Measurements from ENCODE around the gene CDC37.
A peak's percentile ranks its signal among the peaks of the same experiment; 100 is the strongest.
"Not testable (repeated sequence)": the region's sequence is repeated elsewhere in the genome, so short reads cannot be mapped to it uniquely, and the experiment has no call there.

The CDC37 gene

DNA sequence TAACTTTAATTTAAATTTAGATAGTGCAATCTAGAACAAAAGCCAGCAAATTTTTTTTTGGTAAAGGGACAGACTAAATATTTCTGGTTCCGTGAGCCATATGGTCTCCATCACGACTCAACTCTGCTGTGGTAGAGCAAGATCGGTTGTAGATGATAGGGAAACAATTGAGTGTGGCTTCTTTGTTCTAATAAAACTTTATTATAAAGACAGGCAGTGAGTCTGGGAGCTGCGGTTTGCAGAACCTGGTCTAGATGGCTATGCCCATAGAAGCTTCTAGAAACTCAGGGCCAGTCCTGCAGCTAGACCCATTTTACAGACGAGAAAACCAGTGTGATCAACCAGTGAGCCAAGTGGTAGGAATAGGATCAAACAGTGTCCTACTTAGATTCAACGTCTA lies 11.2 kb downstream of the CDC37 start:
- no peaks in the 10 kb centered on the region for H3K9me3 ChIP-seq (ENCODE audit: control insufficient read depth, insufficient read depth, low read length)
- H3K4me1 ChIP-seq (ENCODE audit: insufficient read depth, low read length) = no peaks in the 10 kb centered on the region
- H3K9ac ChIP-seq (ENCODE audit: low read depth, low read length) = no peak overlapping the region
- H3K36me3 ChIP-seq (ENCODE audit: insufficient read depth, low read length) = peaks cover 13% of the 10 kb centered on the region

DNA sequence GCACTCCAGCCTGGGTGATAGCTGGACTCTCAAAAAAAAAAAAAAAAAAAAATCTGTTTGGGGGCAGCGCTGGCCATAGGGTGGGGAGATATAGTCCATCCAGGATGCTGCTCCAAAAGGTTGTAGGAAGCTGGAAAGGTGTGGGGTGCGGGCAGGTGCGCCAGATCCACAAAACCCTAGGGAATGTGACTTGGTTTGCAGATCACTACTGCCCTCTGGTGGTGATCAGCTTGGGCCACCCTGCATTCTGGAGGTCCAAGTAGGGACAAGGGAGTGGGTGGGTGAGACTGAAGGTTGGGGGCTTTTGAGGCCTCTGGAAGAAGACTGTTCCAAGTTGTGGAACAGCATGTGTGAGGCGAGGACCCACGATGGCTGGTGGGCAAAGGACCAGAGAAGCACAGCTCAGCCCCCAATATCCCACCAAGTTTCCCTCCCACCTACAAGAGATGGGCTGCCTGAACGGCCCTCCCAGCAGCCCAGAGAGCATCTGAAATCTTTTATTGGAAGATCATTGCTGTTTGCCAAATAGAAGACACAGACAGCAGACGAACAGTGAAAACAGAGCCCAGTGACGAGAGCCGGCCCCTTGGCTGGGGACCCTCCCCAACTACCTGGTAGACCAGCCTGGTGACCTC lies 12.6 kb downstream of the CDC37 start:
- H3K9me3 ChIP-seq (ENCODE audit: control insufficient read depth, insufficient read depth, low read length) = no peaks in the 10 kb centered on the region
- peaks cover 13% of the 10 kb centered on the region for H3K36me3 ChIP-seq (ENCODE audit: insufficient read depth, low read length)
- H3K9ac ChIP-seq (ENCODE audit: low read depth, low read length) = no peak overlapping the region
- H3K4me1 ChIP-seq (ENCODE audit: insufficient read depth, low read length) = no peaks in the 10 kb centered on the region

DNA sequence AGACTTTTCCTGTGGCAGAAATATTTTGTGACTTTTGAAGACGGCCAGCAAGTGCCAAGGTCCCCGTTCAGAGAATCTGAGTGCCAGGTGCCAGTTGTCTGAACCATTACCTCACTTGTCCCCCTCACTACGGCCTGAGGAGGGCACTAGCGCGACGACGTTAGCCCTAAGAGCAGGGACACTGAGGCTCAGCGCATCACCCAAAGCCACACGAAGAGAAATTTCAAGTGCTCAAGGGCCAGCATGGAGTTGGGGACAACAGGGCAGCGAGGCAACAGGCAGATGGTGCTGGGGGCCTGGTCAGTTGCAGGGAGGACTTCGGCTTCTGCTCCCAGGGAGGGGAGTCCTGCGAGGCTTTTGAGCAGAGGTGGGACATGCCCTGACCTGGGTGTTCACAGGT lies 13.5 kb downstream of the CDC37 start:
- Histone ChIP-seq H3K9me3 (ENCODE audit: control insufficient read depth, insufficient read depth, low read length) (no peaks in the 10 kb centered on the region), H3K9ac (ENCODE audit: low read depth, low read length) (no peak overlapping the region), H3K4me1 (ENCODE audit: insufficient read depth, low read length) (no peaks in the 10 kb centered on the region), H3K36me3 (ENCODE audit: insufficient read depth, low read length) (peaks cover 9% of the 10 kb centered on the region)

DNA sequence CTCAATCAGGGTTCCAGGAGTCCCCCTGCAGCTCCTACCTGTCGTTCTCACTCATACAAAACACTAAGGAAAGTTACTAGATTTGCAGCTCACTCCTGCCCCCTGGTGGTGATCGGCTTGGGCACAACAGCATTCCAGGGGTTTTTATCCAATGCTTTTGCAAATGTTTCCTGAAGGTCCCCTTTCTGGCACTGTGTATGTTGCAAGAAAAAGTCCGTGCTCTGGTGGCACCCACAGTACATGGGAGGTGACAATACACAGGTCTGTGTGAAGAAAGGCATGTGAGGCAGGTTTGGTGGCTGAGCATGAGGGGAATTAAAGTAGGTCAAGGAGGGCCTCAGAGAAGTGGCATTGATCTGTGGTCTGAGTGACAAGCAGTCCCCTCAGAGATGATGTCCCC lies 14.4 kb downstream of the CDC37 start:
- H3K4me1 ChIP-seq (ENCODE audit: insufficient read depth, low read length) = no peaks in the 10 kb centered on the region
- peaks cover 7% of the 10 kb centered on the region; the same call in 1 of the 2 replicates for H3K36me3 ChIP-seq (ENCODE audit: insufficient read depth, low read length)

DNA sequence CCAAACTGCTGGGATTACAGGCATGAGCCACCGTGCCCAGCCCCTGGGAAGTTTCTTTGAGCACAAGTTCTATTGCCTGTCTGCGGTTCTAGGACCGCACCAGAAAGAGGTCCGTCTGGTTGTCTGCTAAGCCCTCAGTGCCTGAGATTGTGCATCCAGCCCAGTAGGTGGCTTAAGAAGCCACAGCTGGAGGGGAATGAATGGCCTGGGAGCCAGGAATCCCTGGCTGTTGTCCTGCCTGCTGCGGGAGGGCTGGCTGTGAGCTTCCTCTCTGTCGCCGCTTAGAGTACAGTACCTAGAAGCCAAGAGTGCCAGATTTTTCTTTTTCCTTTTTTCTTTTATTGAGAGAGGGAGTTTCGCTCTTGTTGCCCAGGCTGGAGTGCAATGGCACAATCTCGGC lies 18.8 kb downstream of the CDC37 start:
- H3K4me1 ChIP-seq (ENCODE audit: insufficient read depth, low read length) = no peaks in the 10 kb centered on the region
- no peak overlapping the region for H3K9ac ChIP-seq (ENCODE audit: low read depth, low read length)

More for the DNA sequence above, 14.4 kb downstream of the CDC37 start:
- Histone ChIP-seq H3K9me3 (ENCODE audit: control insufficient read depth, insufficient read depth, low read length) (no peaks in the 10 kb centered on the region), H3K9ac (ENCODE audit: low read depth, low read length) (no peak overlapping the region)

DNA sequence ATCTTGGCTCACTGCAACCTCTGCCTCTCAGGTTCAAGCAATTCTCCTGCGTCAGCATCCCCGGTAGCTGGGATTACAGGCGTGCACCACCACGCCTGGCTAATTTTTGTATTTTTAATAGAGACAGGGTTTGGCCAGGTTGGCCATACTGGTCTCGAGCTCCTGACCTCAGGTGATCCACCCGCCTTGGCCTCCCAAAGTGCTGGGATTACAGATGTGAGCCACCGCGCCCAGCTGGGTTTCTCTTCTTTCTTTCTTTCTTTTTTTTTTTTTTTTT lies 20.2 kb downstream of the CDC37 start:
- H3K9me3 ChIP-seq (ENCODE audit: control insufficient read depth, insufficient read depth, low read length); H3K36me3 ChIP-seq (ENCODE audit: insufficient read depth, low read length); H3K9ac ChIP-seq (ENCODE audit: low read depth, low read length); H3K4me1 ChIP-seq (ENCODE audit: insufficient read depth, low read length): not testable (repeated sequence)

More for the DNA sequence above, 18.8 kb downstream of the CDC37 start:
- Histone ChIP-seq H3K9me3 (ENCODE audit: control insufficient read depth, insufficient read depth, low read length) (no peaks in the 10 kb centered on the region), H3K36me3 (ENCODE audit: insufficient read depth, low read length) (no peaks in the 10 kb centered on the region)

DNA sequence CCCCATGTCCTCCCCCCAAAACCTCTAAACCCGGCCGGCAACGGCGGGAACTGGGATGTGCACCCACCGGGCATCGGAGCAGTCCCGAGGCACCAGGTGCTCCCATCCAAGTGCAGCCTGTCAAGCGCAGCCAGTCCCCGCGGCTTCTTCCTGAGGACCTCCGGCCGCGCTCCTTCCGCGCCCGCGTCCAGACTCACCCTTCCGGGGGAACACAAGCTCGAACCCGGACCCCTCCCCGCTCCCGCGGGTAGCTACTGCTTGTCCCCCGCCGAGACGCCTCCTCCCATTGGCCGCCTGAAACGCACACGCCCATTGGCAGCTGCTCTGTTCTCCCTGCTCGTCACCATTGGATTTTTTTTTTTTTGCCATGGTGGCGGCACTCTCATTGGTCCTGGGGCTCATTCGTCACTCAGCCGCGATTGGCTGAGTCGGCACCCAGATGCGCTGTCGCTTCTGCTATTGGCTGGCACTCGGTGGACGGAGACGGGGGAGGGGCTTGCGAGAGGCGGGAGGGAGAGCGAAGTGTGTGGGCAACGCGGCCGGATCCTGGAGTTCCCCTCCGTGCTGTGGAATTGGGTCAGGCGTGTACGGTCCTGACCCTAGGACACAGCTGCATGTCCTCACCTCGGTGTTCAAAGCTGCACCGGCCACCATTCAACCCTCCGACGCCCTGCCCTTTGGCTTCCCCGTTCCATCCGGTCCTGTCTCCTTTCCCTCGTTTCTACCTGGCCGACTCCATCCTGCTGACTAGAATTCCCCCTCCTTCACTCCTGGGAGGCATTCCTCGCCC lies 22.8 kb downstream of the CDC37 start, which contains the start of gene TYK2:
Gene TYK2, minus strand, starts transcription at position 260 of the 790 bp plus-strand sequence. CDS start 2,166 bp downstream, outside the sequence.
- Histone ChIP-seq H3K4me1 (ENCODE audit: insufficient read depth, low read length) (no peaks in the 10 kb centered on the region), H3K36me3 (ENCODE audit: insufficient read depth, low read length) (no peaks in the 10 kb centered on the region), H3K9me3 (ENCODE audit: control insufficient read depth, insufficient read depth, low read length) (no peaks in the 10 kb centered on the region), H3K9ac (ENCODE audit: low read depth, low read length) (peak within 1 kb of the TSS; percentile 83)

DNA sequence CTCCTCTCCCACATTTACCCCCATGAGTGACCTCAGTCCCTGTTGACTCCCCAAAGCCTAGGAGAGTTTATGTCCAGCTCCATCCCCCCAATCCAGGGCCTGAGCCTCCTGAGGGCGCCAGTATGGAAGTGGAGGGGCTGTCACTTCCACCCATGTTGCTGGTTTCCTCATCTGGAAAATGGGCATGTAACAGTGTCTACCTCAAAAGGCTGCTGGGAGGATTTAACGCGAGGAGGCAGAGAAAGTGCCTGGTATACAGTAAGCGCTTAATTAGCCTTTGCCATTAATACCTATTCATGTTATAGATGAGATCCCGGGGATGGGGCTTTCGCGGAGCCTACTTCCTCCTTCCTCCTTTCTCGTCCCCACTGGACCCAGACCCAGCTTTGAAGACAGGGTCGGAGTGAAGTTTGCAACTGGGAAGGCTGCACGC lies 23.4 kb downstream of the CDC37 start:
- Histone ChIP-seq H3K9me3 (ENCODE audit: control insufficient read depth, insufficient read depth, low read length) (no peaks in the 10 kb centered on the region), H3K9ac (ENCODE audit: low read depth, low read length) (peak overlapping the region; percentile 82)

DNA sequence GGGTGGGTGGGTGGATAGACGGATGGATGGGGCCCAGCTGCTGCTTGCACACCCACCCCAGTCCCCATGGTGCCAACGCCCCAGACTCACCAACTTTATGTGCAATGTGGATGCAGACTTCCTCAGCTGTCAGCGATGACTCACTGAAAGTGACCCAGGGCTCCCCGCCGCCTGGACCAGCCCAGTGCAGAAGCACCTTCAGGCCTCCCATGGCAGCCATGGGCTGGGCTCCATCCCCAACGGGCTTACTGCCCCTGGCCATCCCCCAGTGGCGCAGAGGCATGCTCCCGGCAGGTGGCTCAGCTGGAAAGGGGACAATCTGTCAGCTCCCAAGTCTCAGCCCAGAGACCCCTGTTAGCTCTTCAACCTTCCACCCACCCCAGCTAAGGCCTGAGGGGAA lies 25.2 kb downstream of the CDC37 start:
- Histone ChIP-seq H3K9ac (ENCODE audit: low read depth, low read length) (no peak overlapping the region), H3K36me3 (ENCODE audit: insufficient read depth, low read length) (no peaks in the 10 kb centered on the region; the same call in 1 of the 2 replicates), H3K4me1 (ENCODE audit: insufficient read depth, low read length) (no peaks in the 10 kb centered on the region)

More for the DNA sequence above, 23.4 kb downstream of the CDC37 start:
- Histone ChIP-seq H3K4me1 (ENCODE audit: insufficient read depth, low read length) (no peaks in the 10 kb centered on the region), H3K36me3 (ENCODE audit: insufficient read depth, low read length) (no peaks in the 10 kb centered on the region; the same call in 1 of the 2 replicates)

DNA sequence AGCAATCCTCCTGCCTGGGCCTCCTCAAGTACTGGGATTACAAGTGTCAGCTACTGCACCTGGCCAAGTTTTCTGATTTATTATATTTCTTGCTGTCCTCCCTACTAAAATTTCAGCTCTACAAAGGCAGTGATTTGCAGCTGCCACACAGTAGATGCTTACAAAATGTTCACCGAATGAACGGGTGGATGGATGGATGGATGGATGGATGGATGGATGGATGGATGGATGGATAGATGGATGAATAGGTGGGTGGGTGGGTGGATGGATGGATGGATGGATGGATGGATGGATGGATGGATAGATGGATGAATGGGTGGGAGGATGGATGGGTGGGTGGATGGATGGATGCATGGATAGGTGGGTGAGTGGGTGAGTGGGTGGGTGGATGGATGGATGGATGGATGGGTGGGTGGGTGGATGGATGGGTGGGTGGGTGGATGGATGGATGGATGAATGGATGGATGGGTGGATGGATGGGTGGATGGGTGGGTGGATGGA lies 26.2 kb downstream of the CDC37 start:
- H3K36me3 ChIP-seq (ENCODE audit: insufficient read depth, low read length); H3K4me1 ChIP-seq (ENCODE audit: insufficient read depth, low read length); H3K9ac ChIP-seq (ENCODE audit: low read depth, low read length); H3K9me3 ChIP-seq (ENCODE audit: control insufficient read depth, insufficient read depth, low read length): not testable (repeated sequence)

More for the DNA sequence above, 25.2 kb downstream of the CDC37 start:
- no peaks in the 10 kb centered on the region for H3K9me3 ChIP-seq (ENCODE audit: control insufficient read depth, insufficient read depth, low read length)

DNA sequence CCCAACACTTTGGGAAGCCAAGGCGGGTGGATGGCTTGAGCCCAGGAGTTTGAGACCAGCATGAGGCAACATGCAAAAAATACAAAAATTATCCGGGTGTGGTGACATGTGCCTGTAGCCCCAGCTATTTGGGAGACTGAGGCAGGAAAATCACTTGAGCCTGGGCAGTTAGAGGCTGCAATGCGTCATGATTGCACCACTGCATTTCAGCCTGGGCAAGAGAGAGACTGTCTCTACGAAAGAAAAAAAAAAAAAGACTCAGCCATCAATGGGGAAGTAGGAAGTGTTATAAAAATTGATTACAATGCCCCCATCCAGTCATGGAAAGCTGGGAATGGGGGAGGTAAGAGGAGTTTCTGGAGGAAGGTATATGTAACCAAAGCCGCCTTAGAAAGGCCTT lies 28.4 kb downstream of the CDC37 start:
- no peaks in the 10 kb centered on the region; the same call in 1 of the 2 replicates for H3K36me3 ChIP-seq (ENCODE audit: insufficient read depth, low read length)
- no peaks in the 10 kb centered on the region for H3K4me1 ChIP-seq (ENCODE audit: insufficient read depth, low read length)
- no peak overlapping the region for H3K9ac ChIP-seq (ENCODE audit: low read depth, low read length)
- no peaks in the 10 kb centered on the region for H3K9me3 ChIP-seq (ENCODE audit: control insufficient read depth, insufficient read depth, low read length)

DNA sequence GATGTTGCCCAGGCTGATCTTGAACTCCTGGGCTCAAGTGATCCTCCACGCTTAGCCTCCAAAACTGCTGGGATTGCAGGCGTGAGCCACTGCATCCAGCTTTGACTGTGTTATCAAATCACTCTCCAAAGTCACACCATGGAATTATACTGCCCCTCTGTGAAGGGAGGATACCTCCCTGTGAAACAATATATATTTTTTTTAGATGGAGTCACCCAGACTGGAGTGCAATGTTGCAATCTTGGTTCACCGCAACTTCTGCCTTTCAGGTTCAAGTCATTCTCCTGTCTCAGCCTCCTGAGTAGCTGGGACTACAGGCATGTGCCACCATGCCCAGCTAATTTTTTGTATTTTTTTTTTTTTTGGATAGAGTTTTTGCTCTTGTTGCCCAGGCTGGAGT lies 30.7 kb downstream of the CDC37 start:
- H3K9ac ChIP-seq (ENCODE audit: low read depth, low read length) = no peak overlapping the region
- no peaks in the 10 kb centered on the region for H3K4me1 ChIP-seq (ENCODE audit: insufficient read depth, low read length)
- peaks cover 2% of the 10 kb centered on the region for H3K36me3 ChIP-seq (ENCODE audit: insufficient read depth, low read length)
- H3K9me3 ChIP-seq (ENCODE audit: control insufficient read depth, insufficient read depth, low read length) = no peaks in the 10 kb centered on the region

DNA sequence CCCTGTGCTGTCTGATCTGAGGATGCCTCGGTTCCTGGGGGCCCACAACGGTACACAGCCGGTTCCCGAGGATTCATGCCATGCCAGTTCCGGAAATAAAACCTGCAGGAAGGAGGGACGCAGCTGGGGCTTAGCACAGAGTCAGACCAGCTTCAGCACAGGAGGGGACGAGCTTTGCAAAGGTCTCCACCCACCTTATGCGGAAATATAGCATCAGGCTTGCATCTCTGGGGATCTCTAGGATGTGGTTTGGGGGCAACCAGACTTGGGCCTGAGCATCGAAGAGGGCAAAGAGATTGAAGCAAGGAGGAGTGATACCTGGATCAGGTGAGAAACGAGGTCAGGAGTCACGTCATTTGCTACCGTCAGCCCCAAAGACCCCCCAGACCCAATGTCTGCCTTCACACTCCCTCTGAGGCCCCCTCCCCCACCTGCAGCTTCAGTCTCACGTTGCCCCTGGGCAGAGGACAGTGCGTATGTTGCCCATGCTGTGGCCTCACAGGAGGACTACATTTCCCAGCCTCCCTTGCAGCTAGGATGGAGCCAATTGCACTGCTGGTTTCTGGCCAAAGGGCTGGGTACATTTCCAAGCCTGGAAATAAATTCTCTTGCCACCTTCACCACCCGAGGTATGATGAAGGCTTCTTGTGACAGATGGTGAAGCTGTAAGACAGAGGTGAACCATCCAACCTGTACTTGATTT lies 35.1 kb downstream of the CDC37 start:
- H3K9me3 ChIP-seq (ENCODE audit: control insufficient read depth, insufficient read depth, low read length) = no peaks in the 10 kb centered on the region
- no peak overlapping the region for H3K9ac ChIP-seq (ENCODE audit: low read depth, low read length)
- peaks cover 2% of the 10 kb centered on the region; the same call in 1 of the 2 replicates for H3K36me3 ChIP-seq (ENCODE audit: insufficient read depth, low read length)
- H3K4me1 ChIP-seq (ENCODE audit: insufficient read depth, low read length) = no peaks in the 10 kb centered on the region

DNA sequence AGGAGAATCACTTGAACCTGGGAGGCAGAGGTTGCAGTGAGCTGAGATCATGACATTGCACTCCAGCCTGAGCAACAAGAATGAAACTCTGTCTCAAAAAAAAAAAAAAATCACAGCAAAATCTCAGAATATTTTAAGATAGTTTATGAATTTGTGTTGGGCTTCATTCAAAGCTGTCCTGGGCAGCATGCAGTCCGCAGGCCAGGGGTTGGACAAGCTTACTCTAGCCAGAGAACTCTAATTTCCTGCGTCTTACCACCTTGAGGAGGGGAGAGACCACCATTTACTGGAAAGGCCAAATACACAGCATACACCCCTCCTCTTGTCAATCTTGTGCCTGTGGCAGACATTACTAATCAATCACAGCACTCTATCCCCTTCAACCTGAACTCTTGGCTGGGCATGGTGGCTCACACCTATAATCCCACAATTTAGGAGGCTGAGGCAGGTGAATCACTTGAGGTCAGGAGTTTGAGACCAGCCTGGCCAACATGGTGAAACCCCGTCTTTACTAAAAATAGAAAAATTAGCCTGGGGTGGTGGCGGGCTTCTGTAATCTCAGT lies 36.3 kb downstream of the CDC37 start:
- not testable (repeated sequence) for H3K36me3 ChIP-seq (ENCODE audit: insufficient read depth, low read length); H3K9me3 ChIP-seq (ENCODE audit: control insufficient read depth, insufficient read depth, low read length); H3K9ac ChIP-seq (ENCODE audit: low read depth, low read length); H3K4me1 ChIP-seq (ENCODE audit: insufficient read depth, low read length)

Data from ES-I3 (cell line).